Measurements from ENCODE around the gene NES.
A peak's percentile ranks its signal among the peaks of the same experiment; 100 is the strongest.

NES gene

GRCh38 chr1:156676820-156677615, at the start of gene NES:
Gene NES, minus strand, starts transcription at chr1:156677407. Its CDS starts 143 bp downstream, at chr1:156677264.
- peak; percentile 85 for DNase-seq (ENCODE audit: low spot score)

GRCh38 chr1:156726549-156727226, 49.5 kb upstream of the NES start:
- peak; percentile 76 for DNase-seq (ENCODE audit: low spot score)

GRCh38 chr1:156725683-156726280, 48.6 kb upstream of the NES start:
- DNase-seq (ENCODE audit: low spot score) = peak; percentile 86

- DNase-seq (ENCODE audit: low spot score) = no peak
Measured at GRCh38 chr1:156721535-156721934, 44.3 kb upstream of the NES start.

- DNase-seq (ENCODE audit: low spot score) = no peak
Measured at GRCh38 chr1:156721131-156721530, 43.9 kb upstream of the NES start.

GRCh38 chr1:156717351-156717750, 40.1 kb upstream of the NES start:
- DNase-seq (ENCODE audit: low spot score) = no peak

- no peak for DNase-seq (ENCODE audit: low spot score)
Measured at GRCh38 chr1:156714830-156715229, 37.6 kb upstream of the NES start.

GRCh38 chr1:156712626-156713025, 35.4 kb upstream of the NES start:
- DNase-seq (ENCODE audit: low spot score) = no peak

GRCh38 chr1:156711011-156711817, 34.0 kb upstream of the NES start:
- no peak for DNase-seq (ENCODE audit: low spot score)

GRCh38 chr1:156709757-156710489, 32.7 kb upstream of the NES start:
- no peak for DNase-seq (ENCODE audit: low spot score)

GRCh38 chr1:156709031-156709430, 31.8 kb upstream of the NES start:
- no peak for DNase-seq (ENCODE audit: low spot score)

- no peak for DNase-seq (ENCODE audit: low spot score)
Measured at GRCh38 chr1:156708218-156708661, 31.0 kb upstream of the NES start.

- DNase-seq (ENCODE audit: low spot score) = no peak
Measured at GRCh38 chr1:156707417-156708217, 30.4 kb upstream of the NES start.

- DNase-seq (ENCODE audit: low spot score) = no peak
Measured at GRCh38 chr1:156706657-156707416, 29.6 kb upstream of the NES start.

- no peak for DNase-seq (ENCODE audit: low spot score)
Measured at GRCh38 chr1:156705918-156706656, 28.9 kb upstream of the NES start.

GRCh38 chr1:156705321-156705917, 28.2 kb upstream of the NES start, which contains the start of gene CRABP2:
Gene CRABP2, minus strand, starts transcription at chr1:156705583. Its CDS starts 137 bp downstream, at chr1:156705446.
- DNase-seq (ENCODE audit: low spot score) = no peak

- DNase-seq (ENCODE audit: low spot score) = peak; percentile 42
Measured at GRCh38 chr1:156704930-156705320, 27.7 kb upstream of the NES start.

- no peak for DNase-seq (ENCODE audit: low spot score)
Measured at GRCh38 chr1:156704166-156704711, 27.0 kb upstream of the NES start.
